HG03439 (cell line): ENCODE measurements around the gene PAN3.
A peak's percentile ranks its signal among the peaks of the same experiment; 100 is the strongest.
"Not testable (repeated sequence)": the region's sequence is repeated elsewhere in the genome, so short reads cannot be mapped to it uniquely, and the experiment has no call there.

Experiments
- ATAC-seq: cut with Tn5 transposase; IDR thresholded peaks from one replicate; pipeline ENCODE4 v1.9.1; 2021; ENCODE audit warnings: mild to moderate bottlenecking, moderate library complexity; ENCODE audit not compliant: unreplicated experiment

PAN3 gene

GRCh38 chr13:28138012-28138755 is at the start of gene PAN3:
Gene PAN3, plus strand, starts transcription at chr13:28138545. Its CDS starts 113 bp downstream, at chr13:28138658.
- ATAC-seq = peak; percentile 63

GRCh38 chr13:28089065-28089464 is 49.3 kb upstream of the PAN3 start:
- no peak for ATAC-seq

- ATAC-seq = no peak
Measured at GRCh38 chr13:28092431-28092830, 45.9 kb upstream of the PAN3 start.

GRCh38 chr13:28093881-28094280 is 44.5 kb upstream of the PAN3 start:
- ATAC-seq = no peak

- ATAC-seq = no peak
Measured at GRCh38 chr13:28094306-28094705, 44.0 kb upstream of the PAN3 start.

GRCh38 chr13:28097503-28097902 is 40.8 kb upstream of the PAN3 start:
- no peak for ATAC-seq

- ATAC-seq = no peak
Measured at GRCh38 chr13:28099396-28100149, 38.8 kb upstream of the PAN3 start.

GRCh38 chr13:28100150-28101121 is 37.9 kb upstream of the PAN3 start, which contains the start of gene FLT3:
Gene FLT3, minus strand, starts transcription at chr13:28100576. Its CDS starts 66 bp downstream, at chr13:28100510.
- peak; percentile 64 for ATAC-seq

- not testable (repeated sequence) for ATAC-seq
Measured at GRCh38 chr13:28101886-28102285, 36.5 kb upstream of the PAN3 start.

GRCh38 chr13:28106976-28107375 is 31.4 kb upstream of the PAN3 start:
- ATAC-seq = no peak

GRCh38 chr13:28110414-28110813 is 27.9 kb upstream of the PAN3 start:
- no peak for ATAC-seq

- no peak for ATAC-seq
Measured at GRCh38 chr13:28116736-28117135, 21.6 kb upstream of the PAN3 start.

- no peak for ATAC-seq
Measured at GRCh38 chr13:28117689-28118377, 20.5 kb upstream of the PAN3 start.

- no peak for ATAC-seq
Measured at GRCh38 chr13:28120317-28120716, 18.0 kb upstream of the PAN3 start.

GRCh38 chr13:28121224-28121623 is 17.1 kb upstream of the PAN3 start:
- ATAC-seq = no peak

GRCh38 chr13:28128030-28128429 is 10.3 kb upstream of the PAN3 start:
- no peak for ATAC-seq

- ATAC-seq = no peak
Measured at GRCh38 chr13:28128926-28129325, 9.4 kb upstream of the PAN3 start.

GRCh38 chr13:28129911-28130693 is 8.2 kb upstream of the PAN3 start:
- no peak for ATAC-seq

- no peak for ATAC-seq
Measured at GRCh38 chr13:28131646-28132045, 6.7 kb upstream of the PAN3 start.

GRCh38 chr13:28136916-28137315 is 1.4 kb upstream of the PAN3 start:
- no peak for ATAC-seq
